Activated T-helper 2 cell treated with anti-CD3 and anti-CD28 coated beads, Interferon-gamma antibody, Interleukin-2, Interleukin-4, amounts not matched to agents 10 μg/mL and 5 μg/mL and 100 μg/mL, durations not matched to agents 14 hours and 24 hours and 36 hours (primary cell): ENCODE results near the gene JAK1. TPM values are rescaled to one million over a fixed set of nuclear protein-coding genes. Genes with fewer than 3 reads are reported as not detected.

Experiments used
- DNase-seq: peaks from one replicate; pipeline ENCODE4 v3.0.0; 2021; ENCODE audit warnings: low spot score
- H3K27ac Mint-ChIP-seq: one replicate; pipeline ENCODE4 v1.8.0; 2021; ENCODE audit warnings: mixed read lengths
- H3K27me3 Mint-ChIP-seq: one replicate; pipeline ENCODE4 v1.8.0; 2021; ENCODE audit warnings: low read depth, mixed read lengths
- H3K36me3 Mint-ChIP-seq: one replicate; pipeline ENCODE4 v1.8.0; 2021; ENCODE audit warnings: low read depth, mixed read lengths
- H3K4me1 Mint-ChIP-seq: one replicate; pipeline ENCODE4 v1.8.0; 2021; ENCODE audit warnings: low read depth, mixed read lengths
- H3K4me3 Mint-ChIP-seq: one replicate; pipeline ENCODE4 v1.8.0; 2021; ENCODE audit warnings: low read depth, mild to moderate bottlenecking, moderate library complexity, mixed read lengths
- H3K9me3 Mint-ChIP-seq: one replicate; pipeline ENCODE4 v1.8.0; 2021; ENCODE audit warnings: mixed read lengths
- intact Hi-C: fragments of 100-400 bp; cut with micrococcal nuclease; formaldehyde crosslinking; loops from one replicate; pipeline ENCODE4 v1.15.1; 2023
- total RNA-seq: library from RNA; stranded (reverse); gene quantifications from 2 replicates; pipeline ENCODE4 v1.2.3, GENCODE V29; 2022

The JAK1 gene
- total RNA-seq, 1 donor from 2014 or later: 99.9 TPM

DNA sequence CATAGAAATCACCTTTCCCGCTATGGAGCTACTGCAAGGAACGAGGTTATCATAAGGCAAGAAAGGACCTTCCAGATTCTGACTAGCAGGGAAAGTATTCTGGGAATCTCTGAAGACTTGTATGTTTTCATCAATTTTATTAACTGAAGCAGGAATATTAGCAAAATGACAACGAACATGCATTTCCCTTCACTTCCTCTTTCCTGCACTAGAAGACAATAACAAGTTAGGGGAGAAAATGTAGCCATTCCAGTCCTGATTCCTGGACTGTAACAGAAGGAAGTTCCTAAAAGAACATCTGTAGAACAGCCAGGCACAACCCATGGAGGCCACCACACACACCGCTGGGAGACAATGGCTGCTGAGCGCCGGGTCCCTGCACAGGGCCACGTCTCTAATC is 114.7 kb downstream of the JAK1 start:
- no peak for DNase-seq
- Mint-ChIP-seq H3K4me1 (no peaks in the 10 kb centered on the region), H3K9me3 (no peaks in the 10 kb centered on the region), H3K4me3 (no peak overlapping the region), H3K27ac (no peak overlapping the region), H3K27me3 (no peaks in the 10 kb centered on the region), H3K36me3 (peaks cover 65% of the 10 kb centered on the region)
- intact Hi-C loops: no loop called here

- H3K36me3 Mint-ChIP-seq: peaks cover 66% of the 10 kb centered on the region
- H3K27me3 Mint-ChIP-seq: no peaks in the 10 kb centered on the region
- no peak overlapping the region for H3K27ac Mint-ChIP-seq
- intact Hi-C loops: no loop called here
- H3K4me1 Mint-ChIP-seq: no peaks in the 10 kb centered on the region
- no peaks in the 10 kb centered on the region for H3K9me3 Mint-ChIP-seq
- H3K4me3 Mint-ChIP-seq: no peak overlapping the region
- DNase-seq: no peak
Observed at GRCh38 chr1:64850846-64851245, 115.5 kb downstream of the JAK1 start.

DNA sequence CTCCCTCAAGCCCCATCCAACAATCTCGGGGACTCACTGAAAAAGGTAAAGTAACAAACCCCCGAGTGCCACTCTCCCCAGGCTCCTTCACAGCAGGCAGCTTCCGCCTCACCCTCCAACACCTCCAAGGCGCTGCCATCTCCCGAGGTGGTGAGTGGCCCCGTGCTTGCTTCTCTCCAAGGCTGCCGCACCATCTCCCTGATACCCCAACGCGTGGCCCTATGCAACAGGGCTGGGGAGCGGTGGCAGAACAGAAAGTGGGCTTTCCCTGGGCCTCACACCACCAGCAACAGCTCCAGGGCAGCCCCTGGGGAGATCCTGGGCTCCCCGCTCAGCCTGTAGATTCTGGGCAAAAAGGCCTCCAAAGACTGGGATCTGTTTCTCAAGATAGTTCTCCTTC is 116.4 kb downstream of the JAK1 start:
- Mint-ChIP-seq H3K4me3 (no peak overlapping the region), H3K27me3 (no peaks in the 10 kb centered on the region), H3K4me1 (no peaks in the 10 kb centered on the region), H3K9me3 (no peaks in the 10 kb centered on the region), H3K36me3 (peaks cover 59% of the 10 kb centered on the region), H3K27ac (no peak overlapping the region)
- intact Hi-C loops: no loop called here
- DNase-seq: no peak

DNA sequence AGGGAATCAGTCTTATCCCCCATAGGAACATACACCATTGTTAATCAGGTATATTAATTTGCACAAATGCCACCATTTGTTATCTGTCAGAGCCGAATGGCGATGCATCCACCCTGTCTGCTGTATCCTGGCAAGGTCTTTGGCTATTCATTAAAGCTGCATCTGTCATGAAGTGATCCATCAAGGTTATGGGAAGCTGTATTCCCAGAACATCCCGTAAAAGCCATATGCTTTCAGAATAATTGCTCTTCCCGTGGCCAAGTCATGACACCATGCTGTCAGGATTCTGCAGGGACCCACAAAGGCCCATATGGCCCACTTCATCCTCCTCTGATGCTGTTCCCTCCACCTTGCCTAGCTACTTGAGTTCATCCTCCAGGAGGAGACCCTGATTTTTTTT is 117.5 kb downstream of the JAK1 start:
- no peak for DNase-seq
- Mint-ChIP-seq H3K9me3 (no peaks in the 10 kb centered on the region), H3K4me1 (no peaks in the 10 kb centered on the region), H3K27me3 (no peaks in the 10 kb centered on the region), H3K4me3 (no peak overlapping the region), H3K27ac (no peak overlapping the region), H3K36me3 (peaks cover 60% of the 10 kb centered on the region)
- intact Hi-C loops: no loop called here

- intact Hi-C loops: no loop called here
Observed at GRCh38 chr1:64848136-64848535, 118.2 kb downstream of the JAK1 start.

GRCh38 chr1:64847666-64848065 is 118.7 kb downstream of the JAK1 start:
- Mint-ChIP-seq H3K27ac (no peak overlapping the region), H3K4me1 (no peaks in the 10 kb centered on the region), H3K36me3 (peaks cover 58% of the 10 kb centered on the region), H3K4me3 (no peak overlapping the region), H3K9me3 (no peaks in the 10 kb centered on the region), H3K27me3 (no peaks in the 10 kb centered on the region)
- intact Hi-C loops: no loop called here
- DNase-seq: no peak

More at GRCh38 chr1:64848136-64848535, 118.2 kb downstream of the JAK1 start:
- Mint-ChIP-seq H3K4me1 (no peaks in the 10 kb centered on the region), H3K4me3 (no peak overlapping the region), H3K27ac (no peak overlapping the region), H3K36me3 (peaks cover 59% of the 10 kb centered on the region), H3K9me3 (no peaks in the 10 kb centered on the region), H3K27me3 (no peaks in the 10 kb centered on the region)
- no peak for DNase-seq

DNA sequence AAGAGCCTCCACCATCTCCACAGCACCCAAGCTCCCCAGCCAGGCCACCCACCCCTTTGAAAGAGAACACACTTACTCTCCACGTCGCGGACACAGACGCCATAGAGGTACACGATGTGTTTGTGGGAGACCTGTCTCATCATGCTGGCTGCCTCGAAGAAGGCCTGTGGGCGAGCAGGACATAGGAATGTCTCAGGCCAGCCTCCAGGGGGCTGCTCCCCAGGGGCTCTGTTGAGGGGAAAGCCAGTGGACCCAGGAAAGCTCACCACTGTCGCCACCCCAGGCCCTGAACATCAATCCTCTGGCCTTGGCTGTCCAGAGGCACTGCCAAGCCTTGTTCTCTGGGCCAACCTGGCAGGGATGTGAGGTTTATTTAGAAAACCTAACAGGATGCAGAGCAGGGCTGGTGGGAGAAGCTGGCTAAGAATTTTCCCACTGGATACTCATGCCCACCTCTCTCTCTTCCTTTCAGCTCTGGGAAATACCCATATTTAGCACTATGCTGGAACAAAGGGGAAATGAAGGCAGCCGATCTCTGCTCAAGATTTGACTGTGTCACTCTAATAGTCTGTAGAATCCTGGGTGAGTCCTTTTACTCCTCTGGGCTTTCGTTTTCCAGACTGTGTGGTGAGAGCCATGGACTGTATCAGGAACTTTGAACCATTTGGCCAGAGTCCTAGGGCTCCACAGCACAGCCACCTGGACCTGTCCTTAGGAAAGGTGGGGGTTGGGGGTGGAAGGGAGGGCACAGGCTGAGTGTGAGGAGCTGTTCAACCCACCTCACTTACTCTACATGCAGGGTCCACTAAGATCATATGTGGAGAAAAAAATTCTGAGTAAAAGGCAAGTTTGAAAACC is 119.5 kb downstream of the JAK1 start:
- Mint-ChIP-seq H3K4me1 (no peaks in the 10 kb centered on the region), H3K36me3 (peaks cover 54% of the 10 kb centered on the region), H3K4me3 (no peak overlapping the region), H3K27ac (no peak overlapping the region), H3K27me3 (no peaks in the 10 kb centered on the region), H3K9me3 (no peaks in the 10 kb centered on the region)
- no peak for DNase-seq
- intact Hi-C loops: no loop called here

- Mint-ChIP-seq H3K27ac (no peak overlapping the region), H3K4me3 (no peak overlapping the region), H3K9me3 (no peaks in the 10 kb centered on the region), H3K36me3 (peaks cover 57% of the 10 kb centered on the region), H3K27me3 (no peaks in the 10 kb centered on the region), H3K4me1 (no peaks in the 10 kb centered on the region)
- intact Hi-C loops: no loop called here
- no peak for DNase-seq
Observed at GRCh38 chr1:64845831-64846425, 120.4 kb downstream of the JAK1 start.

DNA sequence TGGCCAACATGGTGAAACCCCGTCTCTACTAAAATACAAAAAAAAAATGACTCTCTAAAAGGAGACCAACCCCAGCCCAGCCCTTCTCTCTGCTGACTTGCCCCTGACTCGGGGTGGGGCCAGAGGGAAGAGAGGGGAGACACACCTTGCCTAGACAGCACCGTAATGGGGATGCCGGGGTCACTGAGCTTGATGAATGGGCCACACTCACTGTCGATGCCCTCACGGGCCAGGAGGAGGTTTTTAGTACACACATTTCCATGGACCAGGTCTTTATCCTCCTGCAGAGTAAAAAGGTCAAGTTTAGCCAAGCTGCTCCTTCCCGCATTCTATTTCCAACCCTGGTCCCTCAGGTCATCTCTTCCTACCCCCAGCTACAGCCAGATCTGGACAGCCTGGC is 121.7 kb downstream of the JAK1 start:
- no peak for DNase-seq
- Mint-ChIP-seq H3K4me1 (no peaks in the 10 kb centered on the region), H3K9me3 (no peaks in the 10 kb centered on the region), H3K27ac (no peak overlapping the region), H3K36me3 (peaks cover 62% of the 10 kb centered on the region), H3K27me3 (no peaks in the 10 kb centered on the region), H3K4me3 (no peak overlapping the region)
- intact Hi-C loops: no loop called here

- intact Hi-C loops: no loop called here
- Mint-ChIP-seq H3K9me3 (no peaks in the 10 kb centered on the region), H3K4me1 (no peaks in the 10 kb centered on the region), H3K4me3 (no peak overlapping the region), H3K36me3 (peaks cover 65% of the 10 kb centered on the region), H3K27ac (no peak overlapping the region), H3K27me3 (no peaks in the 10 kb centered on the region)
- no peak for DNase-seq
Observed at GRCh38 chr1:64844175-64844574, 122.2 kb downstream of the JAK1 start.

DNA sequence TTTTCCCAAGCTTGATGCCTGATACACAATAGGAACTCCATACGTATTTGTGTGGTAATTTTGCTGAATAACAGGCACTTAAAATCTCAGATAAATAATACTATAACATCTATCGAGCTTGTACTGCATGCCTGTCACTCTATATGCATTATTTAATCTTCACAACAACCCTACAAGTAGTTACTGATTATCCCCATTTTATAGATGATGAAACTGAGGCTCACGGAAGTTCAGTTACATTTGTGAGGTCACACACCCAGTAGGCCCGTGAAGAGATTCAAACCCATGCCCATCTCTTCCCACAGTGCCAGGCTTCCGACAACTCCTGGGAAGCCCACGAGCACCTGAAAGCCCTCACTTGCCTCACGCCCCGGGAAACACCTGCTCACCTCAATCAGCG is 122.7 kb downstream of the JAK1 start:
- no peak for DNase-seq
- no peak overlapping the region for H3K27ac Mint-ChIP-seq
- no peaks in the 10 kb centered on the region for H3K27me3 Mint-ChIP-seq
- intact Hi-C loops: no loop called here
- H3K9me3 Mint-ChIP-seq: no peaks in the 10 kb centered on the region
- H3K4me1 Mint-ChIP-seq: no peaks in the 10 kb centered on the region
- no peak overlapping the region for H3K4me3 Mint-ChIP-seq
- H3K36me3 Mint-ChIP-seq: peaks cover 65% of the 10 kb centered on the region

DNA sequence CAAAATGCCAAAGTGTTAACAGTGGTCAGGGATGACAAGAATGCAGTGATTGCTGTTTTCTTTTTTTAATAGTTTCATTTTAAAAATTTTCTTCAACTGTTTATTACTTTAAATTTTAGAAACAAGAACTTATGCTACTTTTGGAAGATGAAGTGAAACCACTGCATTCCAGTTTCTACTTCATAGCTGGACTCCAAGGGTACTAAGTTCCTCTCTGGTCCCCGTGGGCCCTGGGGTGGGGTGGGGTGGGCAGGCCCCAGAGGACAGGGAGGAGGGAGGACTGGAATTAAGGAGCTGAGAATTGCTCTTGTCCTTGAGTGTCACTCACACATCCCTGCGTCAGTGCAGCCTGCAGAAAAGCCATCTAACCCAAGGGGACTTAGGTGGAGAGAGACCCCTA is 124.1 kb downstream of the JAK1 start:
- no peaks in the 10 kb centered on the region for H3K27me3 Mint-ChIP-seq
- intact Hi-C loops: no loop called here
- H3K4me1 Mint-ChIP-seq: no peaks in the 10 kb centered on the region
- no peak overlapping the region for H3K4me3 Mint-ChIP-seq
- H3K36me3 Mint-ChIP-seq: peaks cover 73% of the 10 kb centered on the region
- H3K27ac Mint-ChIP-seq: no peak overlapping the region
- no peaks in the 10 kb centered on the region for H3K9me3 Mint-ChIP-seq
- no peak for DNase-seq

DNA sequence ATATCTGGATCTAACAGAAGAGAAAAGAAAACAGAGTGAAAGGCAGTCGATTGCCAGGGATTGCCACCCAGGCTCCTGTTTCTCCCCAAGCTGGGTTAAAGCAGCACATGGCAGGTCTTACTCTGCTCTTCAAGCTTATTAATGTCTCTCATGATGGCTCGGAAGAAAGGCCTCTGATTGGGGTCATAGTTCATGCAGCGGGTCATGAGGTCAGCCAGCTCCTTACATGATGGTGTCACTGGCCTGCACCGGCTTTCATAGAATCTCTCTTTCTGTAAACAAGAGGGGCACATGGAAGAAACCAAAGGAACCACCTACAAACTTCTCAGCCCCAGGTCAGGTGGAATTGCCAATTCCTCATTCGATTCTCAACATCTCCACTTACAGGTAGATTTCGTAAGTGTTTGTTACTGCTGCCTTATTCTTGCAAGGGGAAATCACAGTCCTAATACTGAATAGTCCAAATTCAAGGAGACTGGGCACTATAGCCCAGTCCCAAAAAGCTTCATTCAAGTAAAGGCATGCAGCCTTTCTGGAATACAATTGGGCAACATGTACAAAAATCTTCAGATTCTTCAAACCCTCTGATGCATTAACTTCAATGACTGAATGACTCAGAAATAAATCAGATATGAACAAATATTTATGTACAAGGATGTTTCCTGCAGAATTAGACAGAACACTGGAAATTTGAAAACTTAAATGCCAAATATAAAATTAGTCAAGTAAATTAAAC is 124.9 kb downstream of the JAK1 start:
- peaks cover 76% of the 10 kb centered on the region for H3K36me3 Mint-ChIP-seq
- no peaks in the 10 kb centered on the region for H3K27me3 Mint-ChIP-seq

More for the DNA sequence above, 124.9 kb downstream of the JAK1 start:
- Mint-ChIP-seq H3K4me3 (no peak overlapping the region), H3K27ac (no peak overlapping the region), H3K4me1 (no peaks in the 10 kb centered on the region), H3K9me3 (no peaks in the 10 kb centered on the region)
- intact Hi-C loops: no loop called here
- no peak for DNase-seq
